ENCODE measurements around the gene CALHM4. TPM values are rescaled to one million over a fixed set of nuclear protein-coding genes. Genes with fewer than 3 reads are reported as not detected.

The CALHM4 gene
- total RNA-seq, 1 donor from 2014 or later = not detected

DNA sequence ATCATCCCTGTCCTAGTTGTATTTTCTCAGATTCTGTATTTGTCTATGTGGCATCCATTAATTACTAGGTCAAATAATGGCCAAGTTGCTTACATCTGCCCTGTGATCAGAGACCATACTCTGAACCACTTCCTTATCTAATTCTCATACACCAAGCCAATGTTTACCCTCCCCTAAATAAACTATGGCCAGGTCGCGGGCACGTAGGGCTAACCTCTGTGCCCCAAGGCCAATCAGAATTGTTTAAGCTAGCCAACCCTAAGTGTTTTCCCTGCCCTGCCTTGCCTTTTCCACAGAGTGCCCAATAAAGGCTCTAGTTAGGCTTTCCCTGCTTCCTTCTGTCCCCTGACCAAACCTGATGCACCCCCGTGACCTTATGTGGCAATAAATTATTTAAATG, 2.8 kb upstream of the CALHM4 start:
- H3K4me1 Mint-ChIP-seq = no peaks in the 10 kb centered on the region
- H3K4me3 Mint-ChIP-seq = no peak overlapping the region
- peaks cover 5% of the 10 kb centered on the region for H3K27me3 Mint-ChIP-seq (ENCODE audit: insufficient read depth, low read depth)
- Histone ChIP-seq H3K27me3 (no peaks in the 10 kb centered on the region), H3K4me2 (no peak overlapping the region), H3K9me3 (ENCODE audit: low read depth) (no peaks in the 10 kb centered on the region), H3K27ac (no peak overlapping the region), H2AFZ (replicated peaks) (peak overlapping the region; percentile 17), H3K9ac (no peak overlapping the region), H3F3A (ENCODE audit: low read depth) (no peaks in the 10 kb centered on the region), H3K36me3 (no peaks in the 10 kb centered on the region), H3K4me1 (no peaks in the 10 kb centered on the region), H3K4me3 (no peak overlapping the region), H3K79me2 (ENCODE audit: low read depth) (no peaks in the 10 kb centered on the region), H4K20me1 (ENCODE audit: low read depth) (no peaks in the 10 kb centered on the region)
- TF ChIP-seq EZH2 (IDR thresholded peaks at IDR 0.05) = no peak
- TF ChIP-seq EZH2phosphoT487 (IDR thresholded peaks at IDR 0.05) = no peak
- TF ChIP-seq, protein P1, sequence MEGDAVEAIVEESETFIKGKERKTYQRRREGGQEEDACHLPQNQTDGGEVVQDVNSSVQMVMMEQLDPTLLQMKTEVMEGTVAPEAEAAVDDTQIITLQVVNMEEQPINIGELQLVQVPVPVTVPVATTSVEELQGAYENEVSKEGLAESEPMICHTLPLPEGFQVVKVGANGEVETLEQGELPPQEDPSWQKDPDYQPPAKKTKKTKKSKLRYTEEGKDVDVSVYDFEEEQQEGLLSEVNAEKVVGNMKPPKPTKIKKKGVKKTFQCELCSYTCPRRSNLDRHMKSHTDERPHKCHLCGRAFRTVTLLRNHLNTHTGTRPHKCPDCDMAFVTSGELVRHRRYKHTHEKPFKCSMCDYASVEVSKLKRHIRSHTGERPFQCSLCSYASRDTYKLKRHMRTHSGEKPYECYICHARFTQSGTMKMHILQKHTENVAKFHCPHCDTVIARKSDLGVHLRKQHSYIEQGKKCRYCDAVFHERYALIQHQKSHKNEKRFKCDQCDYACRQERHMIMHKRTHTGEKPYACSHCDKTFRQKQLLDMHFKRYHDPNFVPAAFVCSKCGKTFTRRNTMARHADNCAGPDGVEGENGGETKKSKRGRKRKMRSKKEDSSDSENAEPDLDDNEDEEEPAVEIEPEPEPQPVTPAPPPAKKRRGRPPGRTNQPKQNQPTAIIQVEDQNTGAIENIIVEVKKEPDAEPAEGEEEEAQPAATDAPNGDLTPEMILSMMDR (IDR thresholded peaks at IDR 0.05) = no peak
- no peaks in the 10 kb centered on the region for H3K36me3 Mint-ChIP-seq
- H3K9me3 Mint-ChIP-seq = no peaks in the 10 kb centered on the region
- DNase-seq (ENCODE audit: low spot score) = no peak
- no peak overlapping the region for H3K27ac Mint-ChIP-seq

DNA sequence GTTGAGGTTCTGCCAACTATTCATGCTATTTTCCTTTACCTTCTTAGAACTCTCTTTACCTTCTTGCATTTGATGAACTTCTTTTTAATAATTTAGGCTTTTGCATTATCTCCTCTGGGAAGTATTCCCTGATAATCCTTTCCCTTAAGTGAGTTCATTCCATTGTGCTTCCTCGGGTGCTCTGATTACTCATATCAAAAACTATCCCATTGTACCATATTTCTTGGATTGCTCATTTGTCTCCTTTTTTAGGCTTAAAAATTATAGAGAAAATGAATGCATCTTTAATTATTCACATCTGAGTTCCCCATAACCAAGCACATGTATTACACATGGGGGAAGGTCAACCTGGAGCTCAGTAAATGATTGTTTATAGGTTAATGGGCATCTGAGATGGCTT, 2.5 kb downstream of the CALHM4 start:
- peaks cover 4% of the 10 kb centered on the region for H3K4me1 Mint-ChIP-seq
- H3K79me2 ChIP-seq (ENCODE audit: low read depth) = no peaks in the 10 kb centered on the region

DNA sequence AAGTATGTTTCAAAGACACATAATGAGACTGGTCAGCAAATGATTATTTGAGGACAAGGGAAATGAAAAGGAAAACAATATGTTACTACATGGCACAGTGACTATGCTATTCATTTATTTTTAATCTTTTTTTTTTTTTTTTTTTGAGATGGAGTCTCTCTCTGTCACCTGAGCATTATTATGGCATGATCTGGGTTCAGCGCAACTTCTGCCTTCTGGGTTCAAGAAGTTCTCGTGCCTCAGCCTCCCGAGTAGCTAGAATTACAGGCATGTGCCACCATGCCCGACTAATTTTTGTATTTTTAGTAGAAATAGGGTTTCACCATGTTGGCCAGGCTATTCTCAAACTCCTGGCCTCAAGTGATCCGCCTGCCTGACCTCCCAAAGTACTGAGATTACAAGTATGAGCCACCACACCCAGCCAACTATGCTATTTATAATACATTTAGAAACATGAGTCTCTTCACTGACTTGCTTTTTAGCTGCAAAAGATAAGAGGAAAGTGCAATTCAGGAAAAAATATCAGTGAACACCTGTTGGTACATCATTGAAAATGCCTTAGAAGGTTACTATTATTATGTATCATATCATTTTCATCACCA, 3.4 kb downstream of the CALHM4 start:
- Mint-ChIP-seq H3K9me3 (no peaks in the 10 kb centered on the region), H3K36me3 (no peaks in the 10 kb centered on the region), H3K27me3 (ENCODE audit: insufficient read depth, low read depth) (peaks cover 3% of the 10 kb centered on the region), H3K4me3 (no peak overlapping the region), H3K4me1 (peaks cover 6% of the 10 kb centered on the region), H3K27ac (no peak overlapping the region)
- Histone ChIP-seq H3K79me2 (ENCODE audit: low read depth) (no peaks in the 10 kb centered on the region), H3K4me3 (no peak overlapping the region), H3K27me3 (no peaks in the 10 kb centered on the region), H3F3A (ENCODE audit: low read depth) (no peaks in the 10 kb centered on the region), H4K20me1 (ENCODE audit: low read depth) (no peaks in the 10 kb centered on the region), H3K36me3 (no peaks in the 10 kb centered on the region), H2AFZ (replicated peaks) (no peak overlapping the region), H3K4me2 (no peak overlapping the region), H3K27ac (no peak overlapping the region), H3K9me3 (ENCODE audit: low read depth) (no peaks in the 10 kb centered on the region), H3K4me1 (no peaks in the 10 kb centered on the region), H3K9ac (no peak overlapping the region)
- TF ChIP-seq EZH2phosphoT487 (IDR thresholded peaks at IDR 0.05) (no peak), EZH2 (IDR thresholded peaks at IDR 0.05) (no peak)
- TF ChIP-seq, protein P1 (IDR thresholded peaks at IDR 0.05) = no peak
- DNase-seq (ENCODE audit: low spot score) = no peak

More for the DNA sequence above, 2.5 kb downstream of the CALHM4 start:
- H3K4me3 ChIP-seq = no peak overlapping the region
- no peak overlapping the region for H2AFZ ChIP-seq (replicated peaks)
- no peaks in the 10 kb centered on the region for H4K20me1 ChIP-seq (ENCODE audit: low read depth)
- Mint-ChIP-seq H3K27ac (no peak overlapping the region), H3K36me3 (no peaks in the 10 kb centered on the region), H3K4me3 (no peak overlapping the region), H3K27me3 (ENCODE audit: insufficient read depth, low read depth) (peaks cover 4% of the 10 kb centered on the region), H3K9me3 (no peaks in the 10 kb centered on the region)
- no peak overlapping the region for H3K4me2 ChIP-seq
- H3K9me3 ChIP-seq (ENCODE audit: low read depth) = no peaks in the 10 kb centered on the region
- H3K27ac ChIP-seq = no peak overlapping the region
- H3K9ac ChIP-seq = no peak overlapping the region
- H3K27me3 ChIP-seq = no peaks in the 10 kb centered on the region
- DNase-seq (ENCODE audit: low spot score) = no peak
- TF ChIP-seq, protein P1 (IDR thresholded peaks at IDR 0.05) = no peak
- TF ChIP-seq EZH2 (IDR thresholded peaks at IDR 0.05) (no peak), EZH2phosphoT487 (IDR thresholded peaks at IDR 0.05) (no peak)
- H3F3A ChIP-seq (ENCODE audit: low read depth) = no peaks in the 10 kb centered on the region
- H3K36me3 ChIP-seq = no peaks in the 10 kb centered on the region
- no peaks in the 10 kb centered on the region for H3K4me1 ChIP-seq

All from neural progenitor cell (in vitro differentiated cells).